H9 (cell line): ENCODE results near the gene CETP. TPM values are rescaled to one million over a fixed set of nuclear protein-coding genes. Genes with fewer than 3 reads are reported as not detected.

Source experiments
- DNase-seq: peaks from one replicate; pipeline ENCODE4 v3.0.0-alpha.2; 2017
- H2AFZ ChIP-seq: one replicate; pipeline ENCODE4 v1.6.1; 2013; ENCODE audit warnings: mild to moderate bottlenecking, low read length, control low read depth, moderate library complexity
- H2AK5ac ChIP-seq: 2 replicates; pipeline ENCODE4 v1.6.1; 2013; ENCODE audit warnings: low read length, control low read depth, mixed read lengths; ENCODE audit not compliant: insufficient read length
- H2BK120ac ChIP-seq: one replicate; pipeline ENCODE4 v1.6.1; 2013; ENCODE audit warnings: low read depth, mild to moderate bottlenecking, low read length, control low read depth, inconsistent platforms; ENCODE audit not compliant: poor library complexity, severe bottlenecking
- H2BK12ac ChIP-seq: 2 replicates; pipeline ENCODE4 v1.6.1; 2013; ENCODE audit warnings: low read length, control low read depth, mixed read lengths, low read depth; ENCODE audit not compliant: insufficient read length
- H2BK15ac ChIP-seq: 2 replicates; pipeline ENCODE4 v1.6.1; 2013; ENCODE audit warnings: low read depth, low read length, control low read depth
- H2BK20ac ChIP-seq: one replicate; pipeline ENCODE4 v1.6.1; 2013; ENCODE audit warnings: low read depth, mild to moderate bottlenecking, low read length, control low read depth, inconsistent platforms; ENCODE audit not compliant: poor library complexity, severe bottlenecking
- H2BK5ac ChIP-seq: 2 replicates; pipeline ENCODE4 v1.6.1; 2013; ENCODE audit warnings: low read length, control low read depth, mixed read lengths; ENCODE audit not compliant: insufficient read length
- H3K14ac ChIP-seq: 2 replicates; pipeline ENCODE4 v1.6.1; 2013; ENCODE audit warnings: low read length, control low read depth; ENCODE audit not compliant: insufficient read depth
- H3K18ac ChIP-seq: 2 replicates; pipeline ENCODE4 v1.6.1; 2013; ENCODE audit warnings: low read depth, mild to moderate bottlenecking, mixed read lengths, low read length, control low read depth; ENCODE audit not compliant: insufficient read length
- H3K23ac ChIP-seq: 2 replicates; pipeline ENCODE4 v1.6.1; 2013; ENCODE audit warnings: low read length, control low read depth, mixed read lengths, low read depth; ENCODE audit not compliant: insufficient read length
- H3K23me2 ChIP-seq: 2 replicates; pipeline ENCODE4 v1.6.1; 2013; ENCODE audit warnings: low read depth, mild to moderate bottlenecking, mixed read lengths, low read length, control low read depth; ENCODE audit not compliant: insufficient read length, poor library complexity, severe bottlenecking
- H3K27ac ChIP-seq: 2 replicates; pipeline ENCODE4 v1.5.1; 2013; ENCODE audit warnings: low read length, control low read depth, mixed read lengths, low read depth; ENCODE audit not compliant: insufficient read length
- H3K27me3 ChIP-seq: 2 replicates; pipeline ENCODE4 v1.6.1; 2013; ENCODE audit warnings: low read length, control low read depth, inconsistent platforms; ENCODE audit not compliant: insufficient read depth
- H3K4ac ChIP-seq: 2 replicates; pipeline ENCODE4 v1.6.1; 2013; ENCODE audit warnings: low read depth, mild to moderate bottlenecking, control low read depth, inconsistent platforms, low read length, moderate library complexity
- H3K4me1 ChIP-seq: 2 replicates; pipeline ENCODE4 v1.6.1; 2013; ENCODE audit warnings: low read length, control low read depth, inconsistent platforms; ENCODE audit not compliant: insufficient read depth
- H3K4me2 ChIP-seq: 2 replicates; pipeline ENCODE4 v1.6.1; 2013; ENCODE audit warnings: low read length, control low read depth, mixed read lengths; ENCODE audit not compliant: insufficient read length, insufficient read depth
- H3K56ac ChIP-seq: 2 replicates; pipeline ENCODE4 v1.6.1; 2013; ENCODE audit warnings: low read depth, mild to moderate bottlenecking, mixed read lengths, low read length, control low read depth; ENCODE audit not compliant: insufficient read length
- H3K79me1 ChIP-seq: 2 replicates; pipeline ENCODE4 v1.6.1; 2013; ENCODE audit warnings: low read depth, mild to moderate bottlenecking, moderate library complexity, low read length, control low read depth, inconsistent platforms; ENCODE audit not compliant: insufficient read depth, poor library complexity, severe bottlenecking
- H3K79me2 ChIP-seq: 2 replicates; pipeline ENCODE4 v1.6.1; 2013; ENCODE audit warnings: low read length, control low read depth, inconsistent platforms; ENCODE audit not compliant: insufficient read depth
- H3K9ac ChIP-seq: 2 replicates; pipeline ENCODE4 v1.6.1; 2013; ENCODE audit warnings: low read length, control low read depth, mixed read lengths; ENCODE audit not compliant: insufficient read length; ENCODE audit errors: extremely low read depth
- H3K9me3 ChIP-seq: one replicate; pipeline ENCODE4 v1.6.1; 2013; ENCODE audit warnings: low read depth, low read length, inconsistent platforms; ENCODE audit not compliant: control insufficient read depth
- H3T11ph ChIP-seq: one replicate; pipeline ENCODE4 v1.6.1; 2013; ENCODE audit warnings: mild to moderate bottlenecking, low read length, control low read depth, inconsistent platforms
- H4K20me1 ChIP-seq: one replicate; pipeline ENCODE4 v1.6.1; 2013; ENCODE audit not compliant: control insufficient read depth, insufficient read length, insufficient read depth
- H4K5ac ChIP-seq: 2 replicates; pipeline ENCODE4 v1.6.1; 2013; ENCODE audit warnings: low read depth, mild to moderate bottlenecking, mixed read lengths, low read length, control low read depth; ENCODE audit not compliant: insufficient read length
- H4K8ac ChIP-seq: replicated peaks from 2 replicates; pipeline ENCODE4 v1.6.1; 2013; ENCODE audit warnings: low read length, control low read depth, mixed read lengths, low read depth; ENCODE audit not compliant: insufficient read length
- H4K91ac ChIP-seq: 2 replicates; pipeline ENCODE4 v1.6.1; 2013; ENCODE audit warnings: low read depth, mild to moderate bottlenecking, moderate library complexity, mixed read lengths, low read length, control low read depth; ENCODE audit not compliant: insufficient read length
- H3K27ac Mint-ChIP-seq, 3 experiments: 2 replicates in 2 of 3; 3 replicates in 1 of 3; pipeline ENCODE4 v1.8.0; 2020 to 2021; ENCODE audit warnings: mixed read lengths in 3 of 3, mild to moderate bottlenecking in 1 of 3, moderate library complexity in 1 of 3
- H3K27me3 Mint-ChIP-seq: 2 replicates; pipeline ENCODE4 v1.8.0; 2021; ENCODE audit warnings: low read depth, mild to moderate bottlenecking, moderate library complexity, mixed read lengths
- H3K36me3 Mint-ChIP-seq, 3 experiments: 2 replicates in 2 of 3; 3 replicates in 1 of 3; pipeline ENCODE4 v1.8.0; 2020 to 2021; ENCODE audit warnings: low read depth in 3 of 3, mixed read lengths in 3 of 3; ENCODE audit not compliant: insufficient read depth in 1 of 3
- H3K4me1 Mint-ChIP-seq, 2 experiments: 2 replicates each; pipeline ENCODE4 v1.8.0; 2020; ENCODE audit warnings: mixed read lengths in 2 of 2
- H3K4me3 Mint-ChIP-seq, 2 experiments: 2 replicates in 1 of 2; 3 replicates in 1 of 2; pipeline ENCODE4 v1.8.0; 2020 to 2021; ENCODE audit warnings: mild to moderate bottlenecking in 2 of 2, mixed read lengths in 2 of 2, moderate library complexity in 1 of 2
- H3K9me3 Mint-ChIP-seq, 2 experiments: 2 replicates in 1 of 2; 3 replicates in 1 of 2; pipeline ENCODE4 v1.8.0; 2020; ENCODE audit warnings: mild to moderate bottlenecking in 2 of 2, mixed read lengths in 2 of 2, moderate library complexity in 1 of 2
- WGBS: extraction: QIAGEN DNeasy Blood & Tissue Kit; methylation state at CpG from one replicate; pipeline ENCODE4 v1.1.7; 2013; ENCODE audit warnings: missing lambda C conversion rate, low lambda C conversion rate, mixed read lengths; ENCODE audit not compliant: insufficient read length; ENCODE audit errors: extremely low coverage; 5-methylcytosine and 5-hydroxymethylcytosine counted together
- total RNA-seq: library from RNA; stranded (reverse); gene quantifications from 2 replicates; pipeline ENCODE4 v1.2.1, GENCODE V29; 2021
- TF ChIP-seq, protein P1 (sequence below): fragments of 200-600 bp; sonication (generic); conservative IDR thresholded peaks from 3 replicates; pipeline ENCODE4 v1.8.0; 2021; ENCODE audit warnings: antibody characterized with exemption, mild to moderate bottlenecking

Gene CETP
- total RNA-seq, 1 experiment from 2014 or later, result not detected

GRCh38 chr16:56923481-56924091 is 38.2 kb upstream of the CETP start:
- Histone ChIP-seq H2BK12ac (no peak overlapping the region), H3K27ac (no peak overlapping the region), H3K9ac (no peak overlapping the region), H2AFZ (no peak overlapping the region), H4K91ac (no peak overlapping the region), H3K23me2 (no peaks in the 10 kb centered on the region), H4K20me1 (no peaks in the 10 kb centered on the region), H3K18ac (no peak overlapping the region), H2BK15ac (no peak overlapping the region), H3K27me3 (no peaks in the 10 kb centered on the region), H3K23ac (no peak overlapping the region), H2BK120ac (no peak overlapping the region), H3K4me2 (no peak overlapping the region), H4K8ac (no peak overlapping the region), H2BK5ac (no peak overlapping the region), H3K4me1 (no peaks in the 10 kb centered on the region), H3K14ac (no peak overlapping the region), H4K5ac (no peak overlapping the region), H3K56ac (no peak overlapping the region), H3T11ph (no peak overlapping the region), H2AK5ac (no peak overlapping the region), H3K9me3 (no peaks in the 10 kb centered on the region), H3K4ac (no peak overlapping the region), H3K79me2 (no peaks in the 10 kb centered on the region), H3K79me1 (no peaks in the 10 kb centered on the region), H2BK20ac (no peak overlapping the region)
- WGBS, result no CpG with 5 or more reads among the region's 9 CpGs
- no peak overlapping the region for H3K4me3 Mint-ChIP-seq
- peaks cover 6% of the 10 kb centered on the region; the same call in 1 of the 2 replicates for H3K27me3 Mint-ChIP-seq
- no peak overlapping the region for H3K27ac Mint-ChIP-seq
- TF ChIP-seq, protein P1, sequence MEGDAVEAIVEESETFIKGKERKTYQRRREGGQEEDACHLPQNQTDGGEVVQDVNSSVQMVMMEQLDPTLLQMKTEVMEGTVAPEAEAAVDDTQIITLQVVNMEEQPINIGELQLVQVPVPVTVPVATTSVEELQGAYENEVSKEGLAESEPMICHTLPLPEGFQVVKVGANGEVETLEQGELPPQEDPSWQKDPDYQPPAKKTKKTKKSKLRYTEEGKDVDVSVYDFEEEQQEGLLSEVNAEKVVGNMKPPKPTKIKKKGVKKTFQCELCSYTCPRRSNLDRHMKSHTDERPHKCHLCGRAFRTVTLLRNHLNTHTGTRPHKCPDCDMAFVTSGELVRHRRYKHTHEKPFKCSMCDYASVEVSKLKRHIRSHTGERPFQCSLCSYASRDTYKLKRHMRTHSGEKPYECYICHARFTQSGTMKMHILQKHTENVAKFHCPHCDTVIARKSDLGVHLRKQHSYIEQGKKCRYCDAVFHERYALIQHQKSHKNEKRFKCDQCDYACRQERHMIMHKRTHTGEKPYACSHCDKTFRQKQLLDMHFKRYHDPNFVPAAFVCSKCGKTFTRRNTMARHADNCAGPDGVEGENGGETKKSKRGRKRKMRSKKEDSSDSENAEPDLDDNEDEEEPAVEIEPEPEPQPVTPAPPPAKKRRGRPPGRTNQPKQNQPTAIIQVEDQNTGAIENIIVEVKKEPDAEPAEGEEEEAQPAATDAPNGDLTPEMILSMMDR, result no peak
- H3K4me1 Mint-ChIP-seq, result peaks cover 3 to 6% of the 10 kb centered on the region in 2 experiments; a peak in 1 of 4 replicates
- no peaks in the 10 kb centered on the region for H3K9me3 Mint-ChIP-seq
- no peak for DNase-seq
- H3K36me3 Mint-ChIP-seq, result no peaks in the 10 kb centered on the region
